Duodenal mucosa (tissue), 2 donors: ENCODE results near the gene ZNF598.

ENCODE experiments used
- H3K27ac ChIP-seq: one replicate; pipeline ENCODE4 v1.7.0; 2013; ENCODE audit warnings: low read depth, low read length
- H3K27me3 ChIP-seq, 2 donors: one replicate each; pipeline ENCODE4 v1.7.0; 2013; ENCODE audit warnings: low read length in 2 of 2, control low read depth in 1 of 2; ENCODE audit not compliant: insufficient read depth in 2 of 2, control insufficient read depth in 1 of 2
- H3K36me3 ChIP-seq, 2 donors: one replicate each; pipeline ENCODE4 v1.7.0; 2013; ENCODE audit warnings: low read length in 2 of 2, control low read depth in 1 of 2; ENCODE audit not compliant: insufficient read depth in 2 of 2, control insufficient read depth in 1 of 2
- H3K4me1 ChIP-seq, 2 donors: one replicate each; pipeline ENCODE4 v1.7.0; 2013; ENCODE audit warnings: low read length in 2 of 2, control low read depth in 1 of 2; ENCODE audit not compliant: insufficient read depth in 2 of 2, control insufficient read depth in 1 of 2
- H3K4me3 ChIP-seq, 2 donors: one replicate each; pipeline ENCODE4 v1.7.0; 2013; ENCODE audit warnings: low read length in 2 of 2, low read depth in 1 of 2
- H3K9ac ChIP-seq, 2 donors: one replicate each; pipeline ENCODE4 v1.7.0; 2013; ENCODE audit warnings: low read length in 2 of 2, low read depth in 1 of 2
- H3K9me3 ChIP-seq, 2 donors: one replicate each; pipeline ENCODE4 v1.7.0; 2013; ENCODE audit warnings: low read length in 2 of 2, control low read depth in 1 of 2; ENCODE audit not compliant: control insufficient read depth in 1 of 2

Gene ZNF598

DNA sequence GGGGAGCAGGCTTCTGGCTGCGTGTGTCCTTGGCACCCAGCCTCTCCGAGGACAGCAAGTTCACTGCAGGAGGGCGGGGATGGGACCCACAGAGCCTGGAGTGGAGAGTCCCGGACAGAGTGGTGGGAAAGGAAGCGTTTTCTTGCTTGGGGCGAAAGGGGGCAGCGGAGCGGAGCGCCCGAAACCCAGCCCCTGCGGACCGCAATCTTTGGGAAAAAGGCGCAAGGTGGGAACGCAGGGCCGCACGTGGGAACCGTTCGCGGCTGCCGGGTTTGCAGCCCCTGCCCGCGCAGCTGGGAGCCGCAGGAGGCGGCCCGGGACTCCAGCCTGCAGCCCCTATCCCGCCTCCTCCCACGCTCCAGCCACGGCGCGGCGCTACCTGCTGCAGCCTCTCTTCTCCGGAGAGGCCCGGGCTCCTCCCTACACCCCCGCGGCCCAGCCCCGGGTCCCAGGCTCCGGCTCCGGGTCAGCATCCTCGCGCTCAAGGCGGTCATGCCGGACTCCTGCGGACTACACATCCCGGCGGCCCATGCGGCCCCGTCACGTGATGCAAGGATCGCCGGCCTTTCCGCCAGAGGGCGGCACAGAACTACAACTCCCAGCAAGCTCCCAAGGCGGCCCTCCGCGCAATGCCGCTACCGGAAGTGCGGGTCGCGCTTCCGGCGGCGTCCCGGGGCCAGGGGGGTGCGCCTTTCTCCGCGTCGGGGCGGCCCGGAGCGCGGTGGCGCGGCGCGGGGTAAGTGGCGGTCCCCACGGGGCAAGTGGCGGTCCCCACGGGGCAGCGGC, 37.9 kb upstream of the ZNF598 start, which contains the start of the genes NTHL1 and TSC2:
Gene NTHL1 (minus strand): TSS at position 505 of the 786 bp plus-strand sequence. CDS start 11 bp downstream, at position 494.
Gene TSC2 (plus strand): TSS at position 656 of the 786 bp plus-strand sequence. CDS start 631 bp downstream, outside the sequence.
- peak within 1 kb of the TSS; percentile 17 for H3K27ac ChIP-seq
- no peaks in the 10 kb centered on the region for H3K27me3 ChIP-seq
- peaks cover 6 to 23% of the 10 kb centered on the region in 2 donors for H3K36me3 ChIP-seq
- H3K4me3 ChIP-seq = peak within 1 kb of the TSS; percentile 79 to 85
- peaks cover 22 to 41% of the 10 kb centered on the region in 2 donors for H3K4me1 ChIP-seq
- no peaks in the 10 kb centered on the region for H3K9me3 ChIP-seq
- peak within 1 kb of the TSS; percentile 22 to 71 for H3K9ac ChIP-seq

DNA sequence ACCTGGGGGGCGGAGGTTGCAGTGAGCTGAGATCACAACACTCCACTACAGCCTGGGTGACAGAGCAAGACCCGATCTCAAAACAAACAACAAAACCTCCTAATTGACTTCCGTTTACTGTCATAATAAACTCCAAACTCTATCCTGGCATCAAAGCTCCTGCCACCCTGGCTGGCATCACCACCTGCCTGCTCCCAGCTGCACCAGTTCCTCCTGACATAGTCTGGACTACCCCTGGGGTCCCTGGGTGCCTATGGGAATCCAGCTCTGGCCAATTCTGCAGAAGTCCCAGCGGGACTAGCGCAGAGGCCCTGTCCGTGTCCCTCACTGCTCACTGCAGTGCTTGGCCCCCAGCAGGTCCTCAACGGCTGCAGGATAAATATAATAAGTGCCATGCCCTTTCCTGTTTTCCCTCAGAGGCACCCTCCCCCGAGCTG, 37.3 kb upstream of the ZNF598 start:
- H3K27me3 ChIP-seq = no peaks in the 10 kb centered on the region
- peak overlapping the region; percentile 13 to 22 for H3K9ac ChIP-seq
- peaks cover 6 to 18% of the 10 kb centered on the region in 2 donors for H3K36me3 ChIP-seq
- H3K4me1 ChIP-seq = peaks cover 22 to 45% of the 10 kb centered on the region in 2 donors
- no peak overlapping the region for H3K27ac ChIP-seq
- no peaks in the 10 kb centered on the region for H3K9me3 ChIP-seq
- peak overlapping the region; percentile 79 to 85 for H3K4me3 ChIP-seq

DNA sequence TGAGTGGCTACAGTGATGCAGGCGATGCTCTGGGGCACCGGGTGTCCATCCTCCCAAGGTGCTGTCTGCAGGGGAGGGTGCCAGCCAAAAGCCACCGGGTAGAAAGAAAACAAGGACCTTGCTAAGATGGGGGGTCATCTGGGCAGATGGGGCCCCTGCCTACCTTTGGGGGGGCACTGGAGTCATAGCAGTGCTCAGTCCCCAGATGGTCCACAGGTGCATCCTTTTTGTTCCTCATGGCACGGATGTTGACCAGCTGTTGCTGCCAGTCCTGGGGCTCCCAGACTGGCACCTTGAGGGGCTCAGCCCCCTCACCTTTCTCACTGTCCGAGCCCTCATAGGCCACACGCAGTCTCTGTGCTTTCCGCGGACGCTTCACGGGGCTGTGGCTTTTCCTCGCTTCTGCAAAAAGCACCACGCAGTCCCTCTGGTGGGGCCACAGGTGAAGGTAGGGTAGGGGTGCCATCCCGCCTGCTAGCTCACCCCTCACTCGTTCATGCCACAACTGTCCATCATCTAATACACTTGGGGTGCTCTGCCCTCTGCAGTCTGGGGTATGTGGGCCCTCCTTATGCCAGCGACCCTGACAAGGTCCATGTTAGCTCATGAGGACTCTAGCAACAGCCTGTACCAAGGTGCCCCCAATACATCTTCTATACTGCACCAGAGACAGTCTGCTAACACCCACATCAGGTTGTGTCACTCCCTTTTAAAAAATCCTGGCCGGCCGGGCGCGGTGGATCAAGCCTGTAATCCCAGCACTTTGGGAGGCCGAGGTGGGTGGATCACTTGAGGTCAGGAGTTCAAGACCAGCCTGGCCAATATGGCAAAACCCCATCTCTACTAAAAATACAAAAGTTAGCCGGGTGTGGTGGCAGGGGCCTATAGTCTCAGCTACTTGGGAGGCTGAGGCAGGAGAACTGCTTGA, 36.6 kb upstream of the ZNF598 start:
- H3K27ac ChIP-seq = no peak overlapping the region

DNA sequence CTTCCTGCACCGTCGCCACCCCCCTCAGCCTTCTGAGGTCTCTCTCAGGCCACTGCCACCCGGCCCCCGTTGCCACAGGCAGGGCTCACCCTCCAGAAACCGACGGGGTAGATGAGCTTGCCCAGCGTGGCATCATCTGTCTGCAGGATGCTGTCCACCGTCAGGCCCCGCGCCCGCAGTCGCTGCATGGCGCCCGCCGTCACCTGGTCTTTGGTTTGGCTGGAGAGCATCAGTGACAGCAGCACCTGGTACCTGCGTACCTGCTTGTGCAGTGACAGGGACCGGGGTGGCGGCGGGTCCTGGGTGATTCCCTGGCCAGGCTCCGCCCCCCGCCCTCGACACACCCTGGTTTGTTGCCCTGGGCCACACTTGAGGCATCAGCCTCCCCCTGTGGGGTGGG, 34.9 kb upstream of the ZNF598 start:
- peaks cover 33 to 55% of the 10 kb centered on the region in 2 donors for H3K4me1 ChIP-seq
- no peaks in the 10 kb centered on the region for H3K36me3 ChIP-seq
- H3K4me3 ChIP-seq = no peak overlapping the region
- no peaks in the 10 kb centered on the region for H3K9me3 ChIP-seq
- no peak overlapping the region for H3K27ac ChIP-seq
- no peaks in the 10 kb centered on the region for H3K27me3 ChIP-seq
- no peak overlapping the region for H3K9ac ChIP-seq

More for the DNA sequence above, 36.6 kb upstream of the ZNF598 start:
- Histone ChIP-seq H3K9me3 (no peaks in the 10 kb centered on the region), H3K4me1 (peaks cover 23 to 47% of the 10 kb centered on the region in 2 donors), H3K4me3 (no peak overlapping the region), H3K27me3 (no peaks in the 10 kb centered on the region), H3K36me3 (peaks cover 2 to 11% of the 10 kb centered on the region in 2 donors), H3K9ac (peak overlapping the region in 1 of 2 donors; percentile 38)

DNA sequence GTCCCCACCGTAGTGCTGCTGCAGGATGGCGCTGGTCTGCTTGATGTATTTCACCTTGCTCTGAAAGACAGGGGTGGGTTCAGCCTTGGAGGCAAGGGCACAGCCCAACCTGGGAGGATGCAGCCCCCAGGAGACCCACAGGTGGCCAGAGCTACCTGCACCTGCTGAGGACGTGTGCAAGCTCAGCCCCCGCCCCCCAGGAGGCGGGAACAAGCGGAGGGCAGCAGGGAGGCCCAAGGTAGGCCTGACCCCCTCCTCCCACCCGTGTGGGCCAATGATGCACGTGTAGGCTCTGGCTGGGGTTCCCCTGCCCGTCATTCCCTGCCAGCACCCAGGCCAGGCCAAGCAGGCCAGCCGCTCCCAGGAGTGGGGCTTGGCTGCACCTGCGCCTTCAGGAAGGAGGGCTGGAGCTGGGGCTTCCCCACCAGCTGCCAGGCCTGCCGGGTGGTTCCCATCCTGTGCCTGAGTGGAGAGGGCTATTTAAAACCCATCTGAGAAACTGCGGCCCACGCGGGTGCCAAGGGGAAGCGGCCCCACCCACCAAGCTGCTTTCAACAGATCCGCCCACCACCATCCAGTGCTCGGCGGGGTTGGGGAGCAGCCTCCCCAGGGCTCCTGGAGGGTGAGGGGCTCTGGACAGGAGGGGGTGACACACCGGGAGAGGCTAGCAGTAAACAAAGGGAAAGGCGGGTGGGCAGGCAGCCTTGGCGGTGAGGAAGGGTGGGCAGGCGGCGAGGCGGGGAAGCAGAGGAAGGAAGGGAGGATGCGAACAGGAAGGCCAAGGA, 34.2 kb upstream of the ZNF598 start:
- H3K4me3 ChIP-seq = no peak overlapping the region
- H3K4me1 ChIP-seq = peaks cover 38 to 52% of the 10 kb centered on the region in 2 donors
- H3K36me3 ChIP-seq = no peaks in the 10 kb centered on the region
- H3K9ac ChIP-seq = no peak overlapping the region
- no peaks in the 10 kb centered on the region for H3K9me3 ChIP-seq
- no peaks in the 10 kb centered on the region for H3K27me3 ChIP-seq
- H3K27ac ChIP-seq = peak overlapping the region; percentile 42

DNA sequence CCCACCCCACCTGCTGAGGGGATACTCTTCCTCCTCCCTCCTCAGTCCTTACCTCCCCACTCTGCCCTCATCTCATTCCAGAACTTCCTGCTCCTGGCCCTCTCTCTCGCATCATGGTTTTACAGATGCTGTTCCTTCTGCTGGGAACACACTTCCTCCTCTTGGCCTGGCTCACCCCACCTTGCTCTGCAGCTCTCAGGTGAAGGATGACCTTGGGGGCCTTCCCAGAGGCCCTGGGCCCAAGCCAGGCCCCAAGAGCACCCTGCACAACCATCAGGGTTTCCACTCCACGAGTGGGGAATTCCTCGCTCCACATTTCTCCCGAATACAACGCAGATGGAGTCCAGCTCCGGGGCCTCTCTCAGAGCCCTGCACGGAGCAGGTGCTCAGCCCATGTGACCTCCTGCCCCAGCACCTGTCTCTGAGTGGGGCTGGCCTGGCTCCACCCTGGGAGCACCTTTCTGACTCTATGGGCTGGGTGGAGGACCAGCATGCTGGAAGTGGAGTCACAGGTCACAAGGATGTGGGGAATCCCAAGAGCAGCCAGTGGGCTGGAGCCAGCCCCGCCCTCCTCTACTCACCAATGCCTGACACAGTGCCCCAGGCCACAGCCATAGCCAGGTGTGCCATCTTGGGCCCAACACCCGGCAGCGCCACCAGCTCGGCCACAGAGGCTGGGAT, 33.5 kb upstream of the ZNF598 start:
- Histone ChIP-seq H3K9ac (no peak overlapping the region), H3K27ac (peak overlapping the region; percentile 42), H3K4me3 (no peak overlapping the region), H3K4me1 (peaks cover 34 to 46% of the 10 kb centered on the region in 2 donors), H3K9me3 (no peaks in the 10 kb centered on the region), H3K36me3 (no peaks in the 10 kb centered on the region), H3K27me3 (no peaks in the 10 kb centered on the region)

DNA sequence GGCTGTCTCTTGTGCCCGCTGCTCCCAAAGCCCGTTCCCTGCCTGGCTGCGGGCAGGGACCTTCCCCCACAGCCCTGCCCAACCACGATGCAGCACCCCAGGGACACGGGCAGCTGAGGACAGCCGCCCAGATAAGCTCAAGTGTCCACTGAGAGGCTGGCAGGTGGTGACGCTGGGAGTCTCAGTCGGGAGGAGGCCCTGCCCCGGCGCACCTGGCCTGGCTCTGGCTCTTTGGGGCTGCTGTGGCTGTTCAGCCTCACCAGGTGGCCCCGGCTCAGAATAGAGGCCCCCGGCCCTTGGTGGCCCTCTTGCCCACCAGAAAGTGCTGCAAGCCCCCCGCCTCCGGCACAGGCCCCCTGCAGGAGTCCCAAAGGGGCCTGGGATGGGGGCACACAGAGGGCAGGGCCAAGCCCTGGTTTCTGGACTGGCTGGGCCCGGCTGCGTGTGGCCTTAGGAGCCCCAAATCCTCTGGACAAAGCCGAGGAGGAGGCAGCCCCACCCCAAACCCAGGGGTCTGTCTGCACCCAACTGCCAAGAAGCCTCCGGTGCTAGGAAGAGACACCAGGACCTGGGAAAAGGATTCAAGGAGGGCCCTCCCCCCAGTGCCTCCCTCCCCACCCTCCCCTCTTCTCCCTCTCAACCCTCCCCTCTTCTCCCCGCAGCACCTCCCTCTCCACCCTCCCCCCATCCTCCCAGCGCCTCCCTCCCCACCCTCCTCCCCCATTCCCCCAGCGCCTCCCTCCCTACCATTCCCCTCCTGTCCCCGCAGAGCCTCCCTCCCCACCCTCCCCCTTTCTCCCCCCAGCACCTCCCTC, 32.8 kb upstream of the ZNF598 start:
- Histone ChIP-seq H3K9ac (peak overlapping the region in 1 of 2 donors; percentile 39), H3K9me3 (no peaks in the 10 kb centered on the region), H3K27ac (no peak overlapping the region), H3K27me3 (no peaks in the 10 kb centered on the region), H3K4me3 (no peak overlapping the region), H3K4me1 (peaks cover 34 to 50% of the 10 kb centered on the region in 2 donors), H3K36me3 (no peaks in the 10 kb centered on the region)

DNA sequence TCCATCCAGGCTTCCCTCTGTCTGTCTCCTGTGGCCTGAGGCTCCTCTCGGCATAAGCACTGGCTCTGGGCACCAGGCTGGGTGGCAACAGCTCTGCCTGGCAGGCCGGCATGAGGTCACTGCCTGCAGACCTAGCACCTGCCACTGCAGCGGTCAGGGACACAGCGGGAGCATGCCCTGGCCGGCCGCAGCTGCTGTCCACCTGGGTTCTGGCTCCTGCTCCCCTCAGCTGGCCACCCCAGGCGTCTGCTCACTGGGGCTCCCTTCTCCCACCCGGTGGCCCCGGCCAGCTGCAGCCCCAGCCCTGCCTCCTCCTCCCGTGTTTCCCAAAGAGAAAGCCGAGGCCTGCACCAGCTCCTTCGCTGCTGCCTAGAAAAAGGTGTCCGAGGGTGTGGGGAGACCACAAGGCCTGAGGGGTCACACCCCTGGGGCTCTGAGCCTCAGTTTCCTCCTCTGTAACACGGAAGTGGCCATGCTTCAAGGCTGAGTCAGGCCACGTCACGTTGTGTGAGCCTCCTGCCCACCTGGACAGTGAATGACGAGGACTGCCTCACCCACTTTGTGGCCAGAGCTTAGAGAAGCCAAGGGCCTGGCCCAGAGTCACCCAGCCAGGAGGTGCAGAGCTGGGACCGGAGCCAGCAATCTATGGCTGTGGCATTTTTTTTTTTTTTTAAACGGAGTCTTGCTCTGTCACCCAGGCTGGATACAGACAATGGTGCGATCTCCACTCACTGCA, 31.3 kb upstream of the ZNF598 start:
- no peaks in the 10 kb centered on the region for H3K9me3 ChIP-seq
- H3K36me3 ChIP-seq = no peaks in the 10 kb centered on the region
- H3K27ac ChIP-seq = no peak overlapping the region
- H3K27me3 ChIP-seq = no peaks in the 10 kb centered on the region
- no peak overlapping the region for H3K9ac ChIP-seq
- H3K4me3 ChIP-seq = no peak overlapping the region
- H3K4me1 ChIP-seq = peaks cover 29 to 52% of the 10 kb centered on the region in 2 donors
